ENCODE results near the gene RAPGEF2. TPM values are rescaled to one million over a fixed set of nuclear protein-coding genes. Genes with fewer than 3 reads are reported as not detected.
"Not testable (repeated sequence)": the region's sequence is repeated elsewhere in the genome, so short reads cannot be mapped to it uniquely, and the experiment has no call there.

RAPGEF2 gene
- polyA plus RNA-seq, 1 donor, result 59.8 TPM

DNA sequence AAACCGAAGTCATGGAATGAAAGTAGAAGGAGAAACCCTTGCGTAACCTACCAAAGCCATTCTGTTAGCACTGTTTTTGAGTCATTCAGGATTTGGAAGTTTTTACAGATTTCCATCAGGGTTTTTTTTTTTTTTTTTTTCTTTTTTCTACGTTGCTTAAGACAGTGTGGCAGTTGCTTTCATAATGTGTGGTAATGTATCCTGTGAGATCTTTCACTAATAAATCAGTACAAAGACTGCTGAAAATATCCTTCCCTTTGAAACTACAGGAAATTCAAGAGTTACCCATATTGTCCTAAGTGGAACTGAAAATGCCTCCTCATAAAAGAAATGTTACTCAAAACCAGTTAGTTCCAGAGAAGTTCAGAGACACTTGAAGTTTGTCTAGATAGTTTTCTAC is 137.8 kb downstream of the RAPGEF2 start:
- DNase-seq, result no peak

- no peak for DNase-seq
These were observed 139.5 kb downstream of the RAPGEF2 start for GRCh38 chr4:159242427-159242826.

DNA sequence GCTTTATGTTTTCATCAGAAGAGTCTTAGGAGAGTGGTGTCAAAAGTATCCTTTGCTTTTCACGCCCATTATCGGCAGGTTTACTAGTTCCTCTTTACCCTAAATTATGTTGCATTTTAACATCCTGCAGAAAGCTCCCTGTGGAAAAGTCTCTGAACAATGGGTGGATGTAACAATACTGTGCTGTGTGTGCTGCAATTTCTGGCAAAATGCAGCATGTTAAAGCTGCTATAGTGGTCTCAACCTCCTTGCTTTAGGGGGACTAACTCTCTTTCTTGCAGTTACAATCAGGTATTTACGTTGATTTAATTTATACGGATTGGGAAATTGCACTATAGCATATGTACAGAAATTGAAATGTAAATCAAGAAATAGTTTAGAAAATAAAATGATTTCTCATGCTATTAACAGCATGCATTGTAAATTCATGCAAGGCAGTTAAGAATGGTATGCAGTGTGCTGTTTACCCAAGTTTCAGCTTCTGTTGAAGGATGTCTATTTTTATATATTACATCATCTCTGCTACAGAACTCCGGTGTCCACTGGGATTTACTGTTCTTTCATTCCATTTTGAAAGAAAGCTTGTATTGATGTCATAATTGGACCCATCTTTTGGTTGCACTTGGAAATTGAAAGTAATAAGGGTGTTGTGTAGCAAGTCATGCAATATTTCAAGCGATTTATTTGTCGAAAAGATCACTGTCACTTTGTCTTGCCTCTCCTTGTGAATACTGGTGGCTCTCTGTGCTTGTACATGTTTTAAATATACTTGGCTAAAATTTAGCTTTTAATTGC is 145.7 kb downstream of the RAPGEF2 start:
- DNase-seq, result no peak

DNA sequence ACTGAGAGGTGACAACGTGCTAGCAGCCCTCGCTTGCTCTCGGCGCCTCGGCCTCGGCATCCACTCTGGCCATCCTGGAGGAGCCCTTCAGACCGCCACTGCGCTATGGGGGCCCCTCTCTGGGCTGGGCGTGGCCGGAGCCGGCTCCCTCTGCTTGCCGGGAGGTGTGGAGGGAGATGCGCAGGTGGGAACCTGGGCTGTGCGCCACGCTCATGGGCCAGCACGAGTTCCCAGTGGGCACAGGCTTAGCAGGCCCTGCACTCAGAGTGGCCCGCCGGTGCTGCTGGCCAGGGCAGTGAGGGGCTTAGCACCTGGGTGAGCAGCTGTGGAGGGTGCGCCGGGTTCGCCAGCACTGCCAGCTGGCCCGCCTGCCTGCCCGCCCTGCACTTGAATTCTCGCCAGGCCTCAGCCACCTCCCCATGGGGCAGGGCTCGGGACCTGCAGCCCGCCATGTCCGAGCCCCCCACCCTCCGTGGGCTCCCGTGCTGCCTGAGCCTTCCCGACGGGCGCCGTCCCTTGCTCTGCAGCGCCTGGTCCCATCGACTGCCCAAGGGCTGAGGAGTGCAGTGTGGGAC is 148.0 kb downstream of the RAPGEF2 start:
- DNase-seq, result no peak

DNA sequence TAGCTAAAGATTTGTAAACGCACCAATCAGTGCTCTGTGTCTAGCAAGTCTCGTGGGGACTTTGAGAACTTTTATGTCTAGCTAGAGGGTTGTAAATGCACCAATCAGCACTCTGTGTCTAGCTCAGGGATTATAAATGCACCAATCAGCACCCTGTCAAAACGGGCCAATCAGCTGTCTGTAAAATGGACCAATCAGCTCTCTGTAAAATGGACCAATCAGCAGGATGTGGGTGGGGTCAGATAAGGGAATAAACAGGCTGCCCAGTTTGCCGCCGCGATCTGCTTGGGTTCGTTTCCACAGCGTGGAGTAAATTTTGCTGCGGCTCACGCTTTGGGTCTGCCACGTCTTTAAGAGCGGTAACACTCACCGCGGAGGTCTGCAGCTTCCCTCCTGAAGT is 148.7 kb downstream of the RAPGEF2 start:
- not testable (repeated sequence) for DNase-seq

- DNase-seq, result no peak
These were observed 149.6 kb downstream of the RAPGEF2 start for GRCh38 chr4:159252491-159252890.

GRCh38 chr4:159256037-159256436 is 153.2 kb downstream of the RAPGEF2 start:
- DNase-seq, result no peak

DNA sequence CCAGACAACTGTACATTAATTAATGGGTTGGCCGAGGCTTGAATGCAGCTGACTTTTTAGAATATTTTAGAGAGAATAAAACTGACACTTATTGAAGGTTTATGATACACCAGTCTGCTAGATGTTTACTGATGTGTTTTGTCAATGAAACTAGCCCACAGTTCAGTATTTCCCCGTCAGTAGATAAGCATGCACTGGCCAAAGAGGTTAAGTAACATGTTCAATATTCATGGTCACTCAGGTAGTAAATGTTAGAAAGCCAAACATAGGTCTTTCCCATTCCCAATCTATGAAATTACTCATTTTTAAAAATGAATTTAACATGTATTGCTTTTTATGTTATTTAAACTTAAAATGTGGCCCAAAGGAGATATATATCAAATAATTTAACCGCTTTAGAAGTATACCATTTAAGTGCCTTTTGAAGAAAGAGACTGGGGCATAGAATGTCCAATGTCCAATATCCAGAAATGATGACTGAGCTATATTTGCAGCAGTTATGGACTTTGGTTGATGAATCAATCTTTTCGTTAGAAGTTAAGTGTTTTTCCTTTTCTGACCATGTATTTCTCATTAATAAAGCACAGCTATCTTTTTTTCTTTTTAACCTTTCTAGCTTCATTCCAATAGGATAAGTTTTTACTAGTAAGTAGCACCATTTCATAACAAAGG is 156.1 kb downstream of the RAPGEF2 start:
- no peak for DNase-seq

- DNase-seq, result no peak
These were observed 161.2 kb downstream of the RAPGEF2 start for GRCh38 chr4:159264057-159264456.

DNA sequence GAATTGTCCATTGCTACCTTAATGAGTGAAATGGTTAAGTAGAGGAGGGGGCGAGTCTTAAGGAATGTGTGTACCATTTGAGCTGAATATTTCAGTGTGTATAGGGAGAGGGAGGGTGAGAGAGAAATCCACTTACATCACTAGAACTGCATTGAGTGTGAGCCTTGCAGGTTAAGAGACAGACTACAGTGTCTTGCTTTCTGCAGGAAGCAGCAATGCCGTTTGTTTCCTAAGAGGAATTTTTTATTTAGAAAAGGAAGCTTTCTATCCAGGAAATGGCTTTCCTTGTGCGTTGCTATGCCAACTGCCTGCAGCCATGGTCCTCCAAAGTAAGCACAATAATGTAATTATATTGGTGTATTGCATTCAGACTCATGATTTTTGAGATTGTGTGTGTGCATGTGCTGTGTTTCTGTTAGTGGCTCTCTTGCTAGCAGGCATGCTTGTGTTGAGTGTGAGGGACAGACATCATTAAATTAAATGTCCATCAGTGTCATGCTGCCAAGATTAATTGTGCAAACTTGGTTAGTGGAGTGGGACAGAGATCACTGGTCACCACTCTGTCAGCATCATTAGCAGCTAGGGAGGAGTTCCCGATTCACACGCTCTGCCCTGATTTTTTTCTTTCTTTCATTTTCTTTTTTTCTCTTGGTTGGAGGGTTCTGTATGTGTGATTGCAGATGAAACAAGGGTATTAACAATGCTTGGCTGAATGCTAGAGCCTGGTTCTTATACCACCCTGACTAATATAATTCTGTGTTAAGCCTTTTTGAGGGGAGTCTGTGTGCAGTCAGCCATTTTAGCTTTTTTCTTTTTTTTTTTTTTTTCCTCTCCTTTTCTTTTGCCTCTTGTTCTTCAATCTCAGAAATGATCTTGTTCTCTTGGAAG is 164.3 kb downstream of the RAPGEF2 start:
- DNase-seq, result no peak

GRCh38 chr4:159267869-159268285 is 165.0 kb downstream of the RAPGEF2 start:
- no peak for DNase-seq

DNA sequence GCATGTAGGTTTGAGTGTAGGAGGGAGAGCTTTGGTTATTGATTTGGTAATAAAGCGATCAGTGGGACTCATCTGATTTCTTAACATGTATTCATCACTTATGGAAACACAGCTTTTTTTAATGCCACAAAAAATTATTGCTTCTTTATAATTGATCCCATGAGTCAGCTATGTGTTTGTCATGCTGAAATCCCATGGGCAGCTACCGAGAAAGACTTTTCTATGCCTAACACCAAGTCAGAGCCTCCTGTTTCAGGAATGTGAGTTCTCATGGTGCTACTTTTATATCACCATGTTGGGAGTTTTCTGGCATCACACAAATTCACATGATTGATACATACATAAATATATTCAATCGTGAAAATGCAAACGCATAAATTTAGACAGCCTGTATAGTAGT is 165.7 kb downstream of the RAPGEF2 start:
- no peak for DNase-seq

- DNase-seq, result no peak
These were observed 166.2 kb downstream of the RAPGEF2 start for GRCh38 chr4:159269116-159269515.

GRCh38 chr4:159269956-159270355 is 167.1 kb downstream of the RAPGEF2 start:
- DNase-seq, result no peak

DNA sequence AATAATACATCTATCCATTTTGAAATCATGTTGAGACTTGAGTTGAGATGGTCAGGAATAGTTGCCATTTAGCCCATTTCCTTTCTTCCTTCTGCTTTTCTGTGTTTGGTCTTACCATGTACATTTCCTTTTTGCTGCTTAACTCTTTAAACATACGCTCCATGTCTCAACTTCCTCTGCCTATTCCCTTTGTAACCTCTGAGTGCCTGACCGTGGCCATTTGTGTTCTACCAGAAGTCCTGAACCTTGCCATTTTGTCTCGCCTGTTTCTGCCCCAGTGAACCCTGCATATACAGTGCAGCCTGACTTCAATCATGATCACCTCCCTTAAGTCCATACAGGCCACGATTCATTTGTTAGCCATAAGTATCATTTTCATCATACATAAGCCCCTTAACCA is 169.0 kb downstream of the RAPGEF2 start:
- DNase-seq, result no peak

DNA sequence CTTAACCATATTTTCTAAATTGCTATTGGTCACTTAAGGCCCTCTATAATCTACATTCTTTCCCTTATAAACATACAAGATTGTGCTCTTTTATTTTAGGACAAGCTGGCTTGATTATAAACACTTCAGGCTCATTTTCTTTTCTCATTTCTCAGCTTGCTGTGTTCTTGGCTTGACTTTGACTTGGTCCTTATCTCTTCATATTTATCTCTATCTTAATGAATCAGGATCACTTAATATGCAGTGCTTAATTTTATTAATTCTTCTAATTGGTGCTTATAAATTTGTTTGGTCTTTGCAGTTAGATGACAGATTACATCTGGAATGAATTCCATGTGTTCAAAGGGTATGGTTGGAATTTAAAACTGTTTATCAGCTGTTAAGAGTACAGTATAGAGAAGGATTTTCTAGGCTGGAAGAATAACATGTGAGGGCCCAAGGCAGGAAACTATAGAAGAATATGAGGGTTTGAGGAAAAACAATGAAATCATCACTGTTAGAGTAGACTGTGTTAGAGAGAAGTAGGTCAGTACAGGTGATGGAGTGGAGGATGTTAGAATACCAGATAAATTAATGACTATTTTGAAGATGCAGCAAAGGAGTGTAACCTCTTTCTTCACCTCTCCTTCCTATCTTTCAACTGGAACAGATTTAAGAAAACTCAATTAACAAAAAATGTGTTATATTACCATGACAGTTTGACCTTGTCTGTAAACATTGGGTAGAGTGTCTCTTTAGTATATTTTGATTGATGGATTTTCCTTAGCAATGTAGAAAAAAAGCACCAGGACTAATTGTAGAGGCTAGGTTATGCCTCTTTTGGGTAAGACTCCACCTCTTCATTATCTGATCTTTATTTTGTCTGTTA is 169.6 kb downstream of the RAPGEF2 start:
- no peak for DNase-seq

- DNase-seq, result no peak
These were observed 170.2 kb downstream of the RAPGEF2 start for GRCh38 chr4:159273141-159273438.

DNA sequence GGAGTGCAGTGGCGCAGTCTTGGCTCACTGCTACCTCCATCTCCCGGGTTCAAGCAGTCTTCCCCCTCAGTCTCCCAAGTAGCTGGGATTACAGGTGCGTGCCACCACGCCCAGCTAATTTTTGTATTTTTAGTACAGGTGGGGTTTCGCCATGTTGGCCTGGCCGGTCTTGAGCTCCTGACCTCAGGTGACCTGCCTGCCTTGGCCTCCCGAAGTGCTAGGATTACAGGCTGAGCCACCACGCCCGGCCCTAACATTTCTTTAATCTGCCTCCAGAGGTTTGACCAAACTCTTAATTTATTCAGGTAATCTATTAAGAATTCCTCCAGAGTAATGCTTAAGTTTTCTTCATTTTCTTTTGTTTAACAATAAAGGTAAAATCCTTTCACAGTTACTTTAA is 171.0 kb downstream of the RAPGEF2 start:
- no peak for DNase-seq

- DNase-seq, result no peak
These were observed 175.5 kb downstream of the RAPGEF2 start for GRCh38 chr4:159278399-159278798.

DNA sequence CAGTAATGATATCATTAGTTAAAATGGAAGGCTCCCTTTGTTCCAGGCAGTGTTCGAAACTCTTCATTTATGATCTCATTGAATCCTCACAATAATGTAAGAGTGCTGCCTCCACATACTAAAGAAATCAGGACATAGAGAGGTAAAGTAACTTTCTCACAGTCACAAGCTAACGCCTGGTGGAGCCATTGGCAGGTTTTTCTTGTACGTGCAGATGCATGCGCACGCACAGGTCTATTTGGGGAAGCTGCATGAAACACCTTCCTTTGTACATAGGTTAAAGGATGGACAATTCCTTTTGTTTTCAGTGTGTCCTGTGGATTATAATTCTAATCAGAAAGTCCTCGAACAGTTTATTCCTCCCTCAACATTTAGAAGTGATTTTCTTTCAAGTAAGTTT is 176.2 kb downstream of the RAPGEF2 start:
- DNase-seq, result no peak

- DNase-seq, result no peak
These were observed 177.7 kb downstream of the RAPGEF2 start for GRCh38 chr4:159280442-159281172.

Data from left kidney (tissue), 2 donors.